HEK293T (cell line): ENCODE results near the gene IL7R.

Experiments used
- BHLHE40 ChIP-seq: fragments of 450-650 bp; IDR thresholded peaks from 2 replicates; pipeline ENCODE4 v1.6.1; 2016; ENCODE audit warnings: mild to moderate bottlenecking, moderate library complexity, borderline replicate concordance
- CTBP1 ChIP-seq: fragments of 450-650 bp; IDR thresholded peaks from 2 replicates; pipeline ENCODE4 v1.6.1; 2016; ENCODE audit warnings: borderline replicate concordance
- FOXA1 ChIP-seq: fragments of 450-650 bp; IDR thresholded peaks from 2 replicates; pipeline ENCODE4 v1.6.1; 2016; ENCODE audit warnings: mild to moderate bottlenecking
- TARDBP ChIP-seq: fragments of 450-650 bp; IDR thresholded peaks from 2 replicates; pipeline ENCODE4 v1.6.1; 2016

DNA sequence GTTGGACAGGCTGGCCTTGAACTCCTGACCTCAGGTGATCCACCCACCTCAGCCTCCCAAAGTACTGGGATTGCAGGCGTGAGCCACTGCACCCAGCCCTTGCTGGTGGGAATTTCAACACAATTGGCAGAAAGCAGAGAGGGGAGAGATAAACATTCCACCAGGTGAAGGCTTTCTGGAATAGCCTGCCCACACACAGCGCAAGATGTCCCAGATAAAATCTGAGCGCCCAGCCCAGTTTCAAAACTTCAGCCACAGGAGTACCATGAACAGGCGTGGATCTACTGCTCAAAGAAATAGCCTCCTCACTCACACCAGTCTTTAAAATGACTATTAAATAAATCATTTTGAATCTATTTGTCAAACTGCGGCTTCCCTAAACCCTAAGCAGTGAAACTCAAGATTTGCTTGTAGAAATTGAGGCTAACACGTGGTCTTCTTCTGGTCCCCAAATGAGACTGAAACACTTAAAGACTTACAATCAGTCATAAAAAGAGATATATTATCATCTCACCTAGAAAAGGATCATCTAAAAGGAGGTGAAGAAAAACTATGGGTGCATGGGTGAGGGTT lies 47.0 kb downstream of the IL7R start:
- TF ChIP-seq FOXA1 (no peak), CTBP1 (no peak), BHLHE40 (no peak), TARDBP (no peak)
